ENCODE measurements around the gene CRLF1. TPM values are rescaled to one million over a fixed set of nuclear protein-coding genes. Genes with fewer than 3 reads are reported as not detected.
"Not testable (repeated sequence)": the region's sequence is repeated elsewhere in the genome, so short reads cannot be mapped to it uniquely, and the experiment has no call there.

CRLF1 gene
- total RNA-seq, 2 donors from 2014 or later, result 154 to 436 TPM

DNA sequence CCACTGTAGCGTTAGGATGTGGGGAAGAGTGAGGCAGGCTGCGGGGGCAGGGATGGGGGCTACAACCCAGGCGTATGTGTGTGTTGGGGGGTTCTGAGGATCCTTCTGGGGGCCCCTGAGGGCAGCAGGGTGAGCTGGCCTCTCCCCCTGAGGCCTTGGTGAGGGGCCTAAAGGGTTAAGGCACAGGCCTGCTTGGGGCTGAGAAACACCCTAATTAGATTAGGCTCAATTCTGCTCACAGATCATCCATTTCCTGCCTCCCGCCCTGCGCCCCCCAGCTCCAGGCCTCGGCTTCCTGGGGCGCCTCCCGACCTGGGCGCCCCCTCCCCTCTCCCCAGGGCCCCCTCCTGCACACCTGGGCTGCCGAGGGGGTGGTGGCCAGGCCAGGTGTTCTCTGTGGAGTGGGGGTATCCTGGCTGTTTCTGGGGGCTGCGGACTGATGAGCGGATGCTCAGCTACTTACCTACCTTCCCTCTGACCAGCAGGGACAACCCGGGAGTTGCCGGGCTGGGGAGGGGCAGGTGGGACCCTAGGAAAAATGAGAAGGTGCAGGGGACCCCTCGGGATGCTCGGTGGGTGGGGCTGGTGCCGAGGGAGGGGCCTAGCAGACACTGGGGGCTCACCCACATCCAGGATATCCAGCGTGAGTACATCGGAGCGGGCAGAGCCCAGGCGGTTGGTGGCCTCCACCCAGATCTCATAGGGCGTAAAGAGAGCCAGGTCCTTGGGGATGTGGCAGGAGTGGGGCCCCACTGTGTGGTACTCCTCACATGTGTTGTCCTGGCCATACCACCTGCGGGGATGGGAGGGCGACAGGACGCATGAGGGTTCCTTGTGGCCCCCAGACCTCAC, 8.6 kb downstream of the CRLF1 start:
- no peak for DNase-seq (ENCODE audit: low spot score)
- intact Hi-C loops (cut with DNase I), result loop anchor here in 1 of 2 donors (10.0 kb wide), 1 partner anchor 247 kb away; no protein-coding TSS in a partner anchor

DNA sequence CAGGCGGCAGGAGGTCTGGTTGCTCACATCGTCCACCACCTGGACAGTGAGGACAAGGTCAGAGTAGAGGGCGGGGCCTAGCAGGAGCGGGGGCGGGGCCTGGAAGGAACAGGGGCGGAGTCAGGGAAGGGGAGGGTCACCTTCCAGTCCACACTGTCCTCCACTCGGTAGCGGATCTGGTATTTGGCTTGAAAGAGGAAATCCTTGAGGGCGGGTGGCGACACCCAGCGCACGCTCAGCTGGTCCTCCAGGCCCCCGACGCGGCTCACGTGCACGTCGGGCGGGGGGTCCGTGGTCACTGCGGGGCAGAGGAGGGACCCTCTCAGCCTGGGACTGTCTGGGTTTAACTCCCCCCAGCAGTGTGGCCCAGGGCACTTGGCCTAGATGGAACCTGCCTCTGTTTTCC, 9.8 kb downstream of the CRLF1 start:
- intact Hi-C loops (cut with DNase I), result loop anchor here in 1 of 2 donors (10.0 kb wide), 1 partner anchor 248 kb away; no protein-coding TSS in a partner anchor
- DNase-seq (ENCODE audit: low spot score), result peak; percentile 90

DNA sequence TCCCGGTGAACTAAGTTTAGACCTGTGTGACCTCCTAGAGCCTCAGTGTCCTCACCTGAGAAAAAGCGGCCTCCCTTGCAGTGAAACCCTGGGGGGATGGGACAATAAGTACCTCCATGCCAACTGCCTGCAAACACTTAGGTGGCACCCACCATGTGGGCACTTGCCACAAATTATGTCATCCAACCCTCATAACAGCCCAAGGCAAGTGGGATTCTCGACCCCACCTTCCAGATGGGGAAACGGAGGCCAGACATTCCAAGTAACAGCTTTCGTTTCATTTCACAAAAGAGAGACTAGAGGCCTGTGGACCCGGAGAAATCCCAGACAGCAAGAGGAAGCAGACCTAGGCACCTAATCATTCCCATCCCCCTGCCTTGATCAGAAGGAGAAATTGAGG, 11.1 kb downstream of the CRLF1 start:
- intact Hi-C loops (cut with DNase I), result loop anchor here in 1 of 2 donors (10.0 kb wide), 1 partner anchor 249 kb away; no protein-coding TSS in a partner anchor
- no peak for DNase-seq (ENCODE audit: low spot score)

DNA sequence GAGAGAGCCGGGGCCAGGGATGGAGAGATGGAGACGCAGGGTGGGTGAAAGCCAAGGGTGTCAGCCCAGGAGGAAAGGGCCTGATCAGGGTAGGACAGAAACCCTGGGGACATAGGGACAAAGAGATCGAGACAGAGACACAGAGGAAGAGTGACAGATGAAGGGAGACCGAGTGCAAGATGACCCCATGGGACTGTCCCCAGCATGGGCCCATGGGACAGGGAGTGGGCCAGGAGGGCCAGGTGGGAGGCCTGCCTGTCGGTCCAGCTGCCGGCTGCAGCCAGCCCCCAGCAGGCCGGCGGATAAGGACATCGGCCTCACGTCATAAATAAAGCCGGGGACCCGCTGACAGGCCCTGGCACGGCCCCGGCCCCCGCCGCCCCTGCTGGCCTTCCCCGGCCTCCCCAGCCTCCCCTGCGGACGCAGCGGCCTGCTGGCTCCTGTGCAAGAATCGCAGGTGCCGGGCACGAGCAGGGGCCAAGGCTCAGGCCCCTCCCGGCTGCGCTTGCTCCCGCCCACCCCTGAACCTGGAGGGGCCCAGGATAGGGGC, 11.7 kb downstream of the CRLF1 start:
- DNase-seq (ENCODE audit: low spot score), result no peak

DNA sequence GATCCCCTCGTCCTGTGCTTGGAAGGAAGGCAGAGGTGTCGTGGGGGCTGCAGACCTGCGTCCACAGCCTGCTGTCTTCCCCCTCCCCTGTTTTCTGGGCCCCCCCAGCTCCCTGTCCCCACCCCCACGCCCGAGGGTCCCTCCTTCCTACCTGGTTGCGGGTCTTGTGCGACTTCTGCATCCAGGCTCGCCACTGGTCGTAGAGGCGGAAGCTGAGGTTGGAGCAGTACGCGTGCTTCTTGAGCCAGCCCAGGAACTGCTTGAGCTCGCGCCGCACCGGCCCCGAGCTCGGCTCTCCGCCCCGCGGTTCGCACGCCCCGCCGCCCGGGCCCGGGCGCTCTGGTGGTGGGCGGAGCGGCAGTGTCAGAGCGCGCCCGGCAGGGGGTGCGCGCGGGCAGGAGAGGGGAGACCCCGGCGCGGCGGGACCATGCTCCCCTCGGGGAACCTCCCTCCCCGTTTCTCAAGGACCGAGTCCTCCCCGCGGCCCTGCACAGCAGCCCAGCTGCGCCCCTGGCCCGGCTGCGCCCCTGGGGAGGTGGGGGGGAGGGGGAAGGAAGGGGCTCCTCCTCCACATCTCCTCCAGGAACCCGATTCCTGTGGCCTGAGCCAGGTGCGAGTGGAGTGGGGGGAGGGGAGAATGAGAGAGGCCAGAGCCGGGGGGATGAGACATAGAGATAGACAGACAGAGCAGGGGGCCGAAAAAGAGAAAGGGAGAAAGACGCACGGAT, 12.3 kb downstream of the CRLF1 start:
- intact Hi-C loops (cut with DNase I), result loop anchor here (5.0 to 10.0 kb wide), 2 partner anchors 78 to 251 kb away; no protein-coding TSS in a partner anchor
- DNase-seq (ENCODE audit: low spot score), result peak; percentile 91

More for the DNA sequence above, 11.7 kb downstream of the CRLF1 start:
- intact Hi-C loops (cut with DNase I), result loop anchor here (5.0 to 10.0 kb wide), 2 partner anchors 77 to 250 kb away; no protein-coding TSS in a partner anchor

DNA sequence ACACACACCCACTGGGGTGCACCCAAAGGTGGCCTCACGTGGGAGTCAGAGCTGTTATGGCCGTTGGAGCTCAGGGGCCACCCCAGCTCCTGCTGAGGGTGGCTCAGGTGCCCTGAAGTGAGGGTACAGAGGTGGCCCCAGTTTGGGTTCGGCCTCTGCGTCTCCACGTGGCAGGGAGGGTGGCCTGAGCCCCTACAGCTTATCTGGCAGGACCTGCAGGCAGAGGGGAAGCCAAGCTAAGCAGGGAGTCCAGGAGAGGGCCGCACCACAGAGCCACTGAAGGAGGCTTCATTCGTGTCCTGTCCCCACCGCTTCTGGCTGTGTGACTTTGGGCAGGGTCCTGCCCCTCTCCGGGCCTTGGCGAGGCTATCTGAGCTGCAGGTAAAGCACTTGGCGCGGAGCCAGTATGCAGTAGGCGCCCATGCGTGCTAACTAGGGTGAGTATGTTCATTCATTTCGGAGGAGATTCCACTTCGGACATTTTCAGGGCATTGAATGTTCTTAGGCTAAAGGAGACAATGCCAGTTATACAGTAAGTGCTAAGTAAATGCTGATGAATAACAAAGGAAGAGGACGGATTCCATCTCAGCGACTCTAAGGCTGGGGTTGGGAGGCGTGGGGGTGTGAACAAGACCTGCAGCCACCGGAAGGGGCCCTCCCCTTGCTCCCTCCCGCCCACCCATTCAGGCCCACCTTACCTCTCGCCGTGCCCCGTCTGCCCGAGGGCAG, 13.1 kb downstream of the CRLF1 start:
- intact Hi-C loops (cut with DNase I), result loop anchor here (5.0 to 10.0 kb wide), 2 partner anchors 79 to 251 kb away; no protein-coding TSS in a partner anchor
- no peak for DNase-seq (ENCODE audit: low spot score)

DNA sequence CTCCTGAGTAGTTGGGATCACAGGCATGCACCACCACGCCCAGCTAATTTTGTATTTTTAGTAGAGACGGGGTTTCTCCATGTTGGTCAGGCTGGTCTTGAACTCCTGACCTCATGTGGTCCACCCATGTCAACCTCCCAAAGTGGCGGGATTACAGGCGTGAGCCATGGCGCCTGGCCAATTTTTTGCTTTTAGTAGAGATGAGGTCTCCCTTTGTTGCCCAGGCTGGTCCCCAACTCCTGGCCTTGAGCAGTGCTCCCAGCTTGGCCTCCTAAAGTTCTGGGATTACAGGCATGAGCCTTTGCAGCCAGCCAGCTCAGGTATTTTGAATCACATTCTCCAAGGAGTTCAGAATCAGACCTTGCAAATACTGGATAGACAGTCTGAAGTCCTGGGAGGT, 13.9 kb downstream of the CRLF1 start:
- not testable (repeated sequence) for DNase-seq (ENCODE audit: low spot score)
- intact Hi-C loops (cut with DNase I), result loop anchor here (5.0 to 10.0 kb wide), 2 partner anchors 80 to 252 kb away; no protein-coding TSS in a partner anchor

DNA sequence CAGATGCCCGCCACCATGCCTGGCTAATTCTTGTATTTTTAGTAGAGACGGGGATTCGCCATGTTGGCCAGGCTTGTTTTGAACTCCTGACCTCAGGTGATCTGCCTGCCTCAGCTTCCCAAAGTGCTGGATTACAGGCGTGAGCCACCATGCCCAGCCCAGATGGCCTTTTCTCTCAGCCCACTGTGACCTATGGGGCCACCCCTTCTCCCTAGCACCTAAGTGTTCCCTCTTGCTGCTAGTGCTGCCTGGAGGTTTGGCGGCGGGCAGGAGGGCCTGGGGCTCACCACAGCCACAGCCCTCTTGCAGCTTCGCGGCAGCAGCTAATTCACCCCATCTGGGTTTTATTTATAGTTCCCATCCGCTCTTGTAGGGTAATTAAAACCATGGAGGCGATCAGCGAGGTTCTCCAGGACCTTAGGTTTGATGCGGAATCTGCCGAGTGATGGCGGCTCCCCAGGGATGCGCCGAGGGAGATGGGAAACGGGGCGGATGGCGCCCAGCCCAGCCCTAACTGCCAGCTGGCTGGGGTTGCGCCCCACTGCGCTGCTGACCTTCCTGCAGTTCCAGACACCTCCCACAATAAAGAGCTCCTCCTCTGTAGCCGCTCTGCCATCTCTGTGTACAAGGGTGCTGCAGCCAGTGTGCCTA, 14.7 kb downstream of the CRLF1 start:
- no peak for DNase-seq (ENCODE audit: low spot score)
- intact Hi-C loops (cut with DNase I), result loop anchor here (2.0 to 10.0 kb wide), 3 partner anchors 80 to 253 kb away; no protein-coding TSS in a partner anchor

DNA sequence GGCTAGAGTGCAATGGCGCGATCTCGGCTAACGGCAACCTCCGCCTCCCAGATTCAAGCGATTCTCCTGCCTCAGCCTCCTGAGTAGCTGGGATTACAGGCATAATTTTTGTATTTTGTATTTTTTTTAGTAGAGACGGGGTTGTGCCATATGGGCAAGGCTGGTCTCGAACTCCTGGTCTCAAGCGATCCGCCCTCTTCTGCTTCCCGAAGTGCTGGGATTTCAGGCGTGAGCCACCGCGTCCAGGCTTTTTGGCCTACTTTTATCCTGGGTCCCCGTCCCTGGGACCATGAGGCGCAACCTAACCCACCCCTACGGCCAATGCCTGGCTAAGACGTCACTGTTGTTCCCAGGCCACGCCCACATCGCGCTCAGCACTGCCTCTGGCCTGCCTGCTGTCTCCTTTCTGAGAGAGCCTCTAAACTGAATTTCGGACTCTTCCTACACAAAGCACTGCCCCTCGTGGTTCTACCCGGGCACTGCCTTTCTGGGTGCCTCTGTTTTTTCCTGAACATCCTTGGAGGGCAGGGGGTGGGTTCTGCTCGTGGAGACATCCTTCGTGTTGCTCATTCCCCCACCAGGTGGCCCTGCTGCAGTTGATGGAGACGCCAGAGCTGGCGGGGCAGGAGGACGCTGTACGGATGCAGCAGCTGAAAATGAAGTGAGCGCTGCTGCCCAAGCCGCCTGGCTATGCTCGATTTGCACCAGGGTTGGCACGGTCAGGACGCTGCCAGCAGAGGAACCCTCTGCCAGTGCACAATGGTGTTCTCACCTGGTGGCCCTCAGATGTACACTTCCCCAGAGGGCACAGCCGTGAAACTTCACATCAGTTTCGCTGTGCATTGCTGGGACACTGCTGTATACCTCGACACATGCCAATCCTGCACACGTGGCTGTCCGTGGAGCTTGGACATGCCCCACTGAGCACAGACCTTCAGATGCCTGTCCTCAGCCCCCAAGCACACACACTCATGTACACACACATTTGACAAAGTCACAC, 16.0 kb downstream of the CRLF1 start:
- DNase-seq (ENCODE audit: low spot score), result peak; percentile 90

DNA sequence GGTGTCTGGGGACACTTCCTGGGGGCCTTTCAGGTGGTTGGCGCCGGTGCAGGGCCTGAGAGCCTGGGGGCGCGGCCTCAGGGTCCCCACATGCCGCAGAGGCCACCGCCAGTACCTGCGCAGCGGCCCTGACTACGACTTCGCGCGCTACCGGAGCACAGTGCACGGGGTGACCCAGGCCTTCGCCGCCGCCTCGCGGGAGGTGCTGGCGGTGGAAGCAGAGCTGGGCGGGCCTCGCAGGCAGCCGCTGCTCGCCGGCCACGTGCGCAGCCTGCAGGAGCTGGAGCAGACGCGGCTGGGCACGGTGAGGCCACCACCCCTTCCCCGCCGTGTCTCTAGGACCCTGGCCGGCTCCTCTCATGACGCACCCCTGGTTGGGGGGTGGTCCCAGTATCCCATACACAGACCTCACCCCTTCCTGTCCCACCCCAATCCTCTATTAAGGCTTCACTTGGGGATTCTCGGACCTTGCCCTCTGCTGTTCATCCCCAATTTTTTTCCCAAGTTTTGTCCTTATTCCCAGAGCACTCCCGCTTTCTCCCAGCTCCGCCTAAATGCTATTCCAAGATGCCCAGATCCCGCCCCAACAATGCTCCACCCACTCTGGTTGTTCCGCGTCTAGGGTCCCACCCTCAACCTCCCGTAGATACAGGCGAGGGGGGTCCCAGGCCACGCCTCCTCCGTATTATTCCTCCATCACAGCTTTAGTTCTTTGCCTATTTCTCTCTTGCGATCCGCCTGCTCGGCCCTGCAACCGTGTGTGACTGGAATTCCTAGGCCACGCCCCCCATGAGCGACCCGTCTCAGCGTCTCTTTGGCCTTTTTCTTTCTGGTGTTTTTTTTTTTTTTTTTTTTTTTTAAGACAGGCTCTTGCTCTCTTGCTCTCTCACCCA, 17.0 kb downstream of the CRLF1 start:
- intact Hi-C loops (cut with DNase I), result loop anchor here (2.0 to 10.0 kb wide), 4 partner anchors 83 to 255 kb away; no protein-coding TSS in a partner anchor
- DNase-seq (ENCODE audit: low spot score), result peak; percentile 94

More for the DNA sequence above, 16.0 kb downstream of the CRLF1 start:
- intact Hi-C loops (cut with DNase I), result loop anchor here (2.0 to 10.0 kb wide), 3 partner anchors 82 to 254 kb away; no protein-coding TSS in a partner anchor

DNA sequence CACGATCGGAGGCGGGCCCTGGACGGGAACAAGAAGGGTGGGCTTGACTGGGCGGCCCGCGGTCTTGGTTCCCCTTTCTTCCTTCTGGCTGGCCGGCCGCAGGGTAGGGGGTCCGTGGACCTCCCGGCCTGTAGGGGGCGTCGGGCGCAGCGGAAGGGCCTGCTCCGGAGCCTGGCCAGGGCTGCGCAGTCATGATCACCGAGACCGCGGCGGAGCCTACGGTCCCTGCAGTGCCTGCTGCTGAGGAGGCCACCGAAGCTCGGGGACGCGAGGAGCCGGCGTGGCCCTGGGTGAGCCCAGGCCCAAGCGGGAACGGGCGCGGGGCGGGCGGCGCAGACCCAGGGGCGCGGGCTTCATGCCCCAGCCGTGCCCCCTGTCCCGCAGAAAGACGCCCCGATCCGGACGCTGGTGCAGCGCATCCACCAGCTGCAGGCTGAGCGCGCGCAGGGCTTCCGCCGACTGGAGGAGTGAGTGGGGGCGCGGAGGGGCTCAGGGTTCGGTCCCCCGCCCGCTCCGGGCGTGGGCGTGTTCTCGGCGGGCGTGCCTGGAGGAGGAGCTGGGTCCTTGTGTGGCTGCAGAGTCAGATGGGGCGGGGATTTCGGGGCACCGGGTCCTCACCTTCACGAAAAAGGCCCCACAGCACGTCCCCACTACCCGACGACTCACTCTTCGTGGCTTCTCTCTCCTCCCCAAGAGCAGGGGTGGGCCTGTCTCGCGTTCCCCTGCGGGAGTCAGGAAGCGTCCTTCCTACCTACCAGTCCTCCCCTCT, 17.8 kb downstream of the CRLF1 start, which contains the start of gene REX1BD:
Gene REX1BD (plus strand): TSS at position 188 of the 769 bp plus-strand sequence. CDS start 4 bp downstream, at position 192.
- intact Hi-C loops (cut with DNase I), result loop anchor here in 1 of 2 donors (10.0 kb wide), 1 partner anchor 144 kb away; no protein-coding TSS in a partner anchor
- DNase-seq (ENCODE audit: low spot score), result peak; percentile 97

DNA sequence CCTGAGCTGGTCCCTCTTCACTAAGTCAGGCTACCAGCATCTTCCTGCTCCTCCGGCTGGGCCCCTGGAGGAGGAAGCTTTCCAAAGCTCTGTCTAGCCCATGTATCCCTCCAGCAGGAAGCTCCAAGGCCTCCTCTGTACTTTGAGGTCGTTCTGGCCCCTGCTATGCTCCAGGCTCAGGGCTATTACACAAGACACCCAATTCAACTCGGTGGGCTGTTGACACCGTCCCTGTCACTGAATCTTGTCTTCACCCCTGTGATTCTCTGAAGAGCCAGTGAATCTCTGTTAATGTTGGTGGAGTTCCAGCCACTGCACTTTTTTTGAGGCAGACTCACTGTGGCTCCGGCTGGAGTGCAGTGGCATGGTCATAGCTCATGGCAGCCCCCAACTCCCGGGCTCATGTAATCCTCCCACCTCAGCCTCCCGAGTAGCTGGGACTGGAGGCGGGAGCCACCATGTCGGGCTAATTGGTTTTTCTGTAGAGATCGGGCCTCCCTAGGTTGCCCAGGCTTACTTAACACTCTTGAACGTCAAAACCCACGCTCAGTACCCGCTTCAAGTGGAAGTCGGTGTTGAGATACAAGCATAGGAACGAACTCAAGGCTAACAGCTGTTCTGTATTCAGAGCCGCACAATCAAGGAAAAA, 18.5 kb downstream of the CRLF1 start:
- intact Hi-C loops (cut with DNase I), result loop anchor here in 1 of 2 donors (10.0 kb wide), 1 partner anchor 143 kb away; no protein-coding TSS in a partner anchor
- DNase-seq (ENCODE audit: low spot score), result no peak

DNA sequence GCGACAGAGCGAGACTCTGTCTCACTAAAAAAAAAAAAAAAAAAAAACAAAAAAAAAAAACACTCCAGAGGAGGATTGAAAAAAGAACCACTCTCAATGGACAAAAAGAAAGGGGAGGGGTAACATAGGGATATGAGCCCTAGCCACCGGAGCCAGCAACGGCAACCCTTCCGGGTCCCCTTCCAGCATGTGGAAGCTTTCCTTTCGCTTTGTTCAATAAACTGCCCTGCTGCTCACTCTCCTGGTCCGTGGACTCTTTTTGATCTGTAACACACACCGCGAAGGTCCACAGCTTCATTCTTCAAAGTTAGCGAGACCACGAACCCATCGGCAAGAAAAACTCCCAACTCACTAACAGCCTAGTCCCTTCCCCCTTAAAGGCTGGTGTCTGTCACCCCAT, 19.0 kb downstream of the CRLF1 start:
- no peak for DNase-seq (ENCODE audit: low spot score)
- intact Hi-C loops (cut with DNase I), result loop anchor here in 1 of 2 donors (10.0 kb wide), 1 partner anchor 143 kb away; no protein-coding TSS in a partner anchor

DNA sequence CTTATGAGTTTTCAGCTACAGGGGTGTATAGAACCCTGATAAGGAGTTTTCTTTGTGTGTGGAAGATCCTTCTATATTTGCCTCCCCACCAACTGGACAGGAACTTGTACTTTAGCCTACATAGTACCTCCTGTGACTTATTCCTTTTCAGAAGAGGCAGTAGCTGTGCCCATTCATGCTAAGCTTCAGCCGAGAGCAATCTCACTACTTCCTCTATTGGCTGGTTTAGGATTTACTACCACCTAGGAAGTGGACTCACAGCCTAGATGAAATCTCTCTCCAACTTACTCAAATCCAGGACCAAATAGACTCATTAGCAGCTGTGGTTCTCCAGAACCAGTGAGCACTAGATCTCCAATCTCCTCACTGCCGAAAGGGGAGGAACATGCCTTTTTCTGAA, 20.3 kb downstream of the CRLF1 start:
- DNase-seq (ENCODE audit: low spot score), result no peak
- intact Hi-C loops (cut with DNase I), result loop anchor here in 1 of 2 donors (10.0 kb wide), 1 partner anchor 142 kb away; no protein-coding TSS in a partner anchor

All from posterior vena cava (tissue), 2 donors.